GM19452 (cell line): ENCODE data around the gene LINGO1.

Source experiments
- ATAC-seq: cut with Tn5 transposase; IDR thresholded peaks from one replicate; pipeline ENCODE4 v1.9.1; 2021; ENCODE audit not compliant: unreplicated experiment

Gene LINGO1

GRCh38 chr15:77617476-77618230, 15.1 kb downstream of the LINGO1 start:
- ATAC-seq: no peak

GRCh38 chr15:77616072-77616471, 16.6 kb downstream of the LINGO1 start:
- no peak for ATAC-seq

- ATAC-seq: no peak
Observed at GRCh38 chr15:77615472-77615871, 17.2 kb downstream of the LINGO1 start.

GRCh38 chr15:77614251-77614806, 18.4 kb downstream of the LINGO1 start:
- no peak for ATAC-seq

GRCh38 chr15:77613814-77614213, 18.9 kb downstream of the LINGO1 start:
- no peak for ATAC-seq

- ATAC-seq: no peak
Observed at GRCh38 chr15:77612958-77613601, 19.6 kb downstream of the LINGO1 start.

- ATAC-seq: no peak
Observed at GRCh38 chr15:77611767-77612166, 20.9 kb downstream of the LINGO1 start.

GRCh38 chr15:77610731-77611130, 22.0 kb downstream of the LINGO1 start:
- no peak for ATAC-seq

- no peak for ATAC-seq
Observed at GRCh38 chr15:77609558-77609957, 23.2 kb downstream of the LINGO1 start.

GRCh38 chr15:77608774-77609173, 23.9 kb downstream of the LINGO1 start:
- ATAC-seq: no peak

GRCh38 chr15:77607894-77608261, 24.8 kb downstream of the LINGO1 start:
- no peak for ATAC-seq

GRCh38 chr15:77607111-77607893, 25.4 kb downstream of the LINGO1 start:
- ATAC-seq: no peak

GRCh38 chr15:77606142-77607034, 26.3 kb downstream of the LINGO1 start:
- ATAC-seq: no peak

GRCh38 chr15:77605547-77605946, 27.2 kb downstream of the LINGO1 start:
- no peak for ATAC-seq

GRCh38 chr15:77604973-77605372, 27.7 kb downstream of the LINGO1 start:
- ATAC-seq: no peak

GRCh38 chr15:77603611-77604336, 28.9 kb downstream of the LINGO1 start:
- no peak for ATAC-seq

- ATAC-seq: no peak
Observed at GRCh38 chr15:77602800-77603199, 29.9 kb downstream of the LINGO1 start.

- no peak for ATAC-seq
Observed at GRCh38 chr15:77599899-77600298, 32.8 kb downstream of the LINGO1 start.

GRCh38 chr15:77599357-77599756, 33.4 kb downstream of the LINGO1 start:
- no peak for ATAC-seq

- no peak for ATAC-seq
Observed at GRCh38 chr15:77598644-77599043, 34.1 kb downstream of the LINGO1 start.
